Fibroblast of lung (primary cell): ENCODE data around the gene GPR42. TPM values are rescaled to one million over a fixed set of nuclear protein-coding genes. Genes with fewer than 3 reads are reported as not detected.

Source experiments
- DNase-seq, 2 donors: peaks; one replicate each; pipeline versions ENCODE4 v3.0.0 to v3.0.0-alpha.2; 2010; ENCODE audit warnings: low read depth in 2 of 2
- H2AFZ ChIP-seq: 2 replicates; pipeline ENCODE4 v1.5.1; 2012; ENCODE audit warnings: low read length, control low read depth, inconsistent platforms
- H3K27ac ChIP-seq: 2 replicates; pipeline ENCODE4 v1.5.1; 2011; ENCODE audit warnings: low read length, control low read depth; ENCODE audit not compliant: insufficient read depth
- H3K27me3 ChIP-seq: 2 replicates; pipeline ENCODE4 v1.5.1; 2011; ENCODE audit warnings: mild to moderate bottlenecking, low read length; ENCODE audit not compliant: control insufficient read depth, insufficient read depth
- H3K36me3 ChIP-seq: 2 replicates; pipeline ENCODE4 v1.5.1; 2011; ENCODE audit warnings: low read length; ENCODE audit not compliant: control insufficient read depth, insufficient read depth
- H3K4me1 ChIP-seq: 2 replicates; pipeline ENCODE4 v1.5.1; 2011; ENCODE audit warnings: low read length; ENCODE audit not compliant: control insufficient read depth, insufficient read depth; ENCODE audit errors: extremely low read depth
- H3K4me2 ChIP-seq: 2 replicates; pipeline ENCODE4 v1.5.1; 2011; ENCODE audit warnings: low read length, control low read depth; ENCODE audit not compliant: insufficient read depth; ENCODE audit errors: extremely low read depth
- H3K4me3 ChIP-seq, 4 experiments: fragments of 200-600 bp in 1 of 4; sonication (generic) in 1 of 4; replicated peaks in 1 of 4; 2 replicates each; pipeline ENCODE4 v1.5.1; 2011 to 2016; ENCODE audit warnings: low read length in 4 of 4, low read depth in 3 of 4, mild to moderate bottlenecking in 3 of 4, control low read depth in 2 of 4, inconsistent platforms in 1 of 4, mixed read lengths in 1 of 4; ENCODE audit not compliant: insufficient read depth in 1 of 4; ENCODE audit errors: control extremely low read depth in 1 of 4
- H3K79me2 ChIP-seq: 2 replicates; pipeline ENCODE4 v1.5.1; 2012; ENCODE audit warnings: mild to moderate bottlenecking, low read length, inconsistent platforms; ENCODE audit not compliant: control insufficient read depth, insufficient read depth
- H3K9ac ChIP-seq: 2 replicates; pipeline ENCODE4 v1.5.1; 2011; ENCODE audit warnings: mild to moderate bottlenecking, low read length, control low read depth; ENCODE audit not compliant: insufficient read depth
- H3K9me3 ChIP-seq: 2 replicates; pipeline ENCODE4 v1.5.1; 2012; ENCODE audit warnings: low read depth, low read length; ENCODE audit not compliant: control insufficient read depth, insufficient read depth
- H4K20me1 ChIP-seq: 2 replicates; pipeline ENCODE4 v1.5.1; 2011; ENCODE audit warnings: low read length; ENCODE audit not compliant: control insufficient read depth, insufficient read depth; ENCODE audit errors: extremely low read depth
- CTCF ChIP-seq, 2 donors: IDR thresholded peaks in 1 of 2; conservative IDR thresholded peaks in 1 of 2; 1 replicate in 1 of 2; 2 replicates in 1 of 2; pipeline ENCODE4 v1.5.1; 2011 to 2012; ENCODE audit warnings: low read length in 2 of 2, control low read depth in 1 of 2, inconsistent platforms in 1 of 2, low read depth in 1 of 2, mild to moderate bottlenecking in 1 of 2
- EZH2 ChIP-seq: IDR thresholded peaks from 2 replicates; pipeline ENCODE4 v1.5.1; 2012; ENCODE audit warnings: low read length, control low read depth, mild to moderate bottlenecking; ENCODE audit errors: missing control alignments
- polyA plus RNA-seq, 2 donors: library from polyadenylated mRNA; depleted of rRNA in 1 of 2; stranded (reverse) in 1 of 2; unstranded in 1 of 2; fragments of >200 nt; gene quantifications; 2 replicates each; pipeline ENCODE4 v1.2.1, GENCODE V29; 2011 to 2012; ENCODE audit warnings: missing spikeins in 1 of 2
- total RNA-seq: library from RNA; depleted of rRNA; stranded (reverse); fragments of >200 nt; gene quantifications from 2 replicates; pipeline ENCODE4 v1.2.1, GENCODE V29; 2014

Gene GPR42
- total and polyA plus RNA-seq, 2 donors (not counting 1 experiment from before 2014, with no cell fraction given): not detected

- H3K9me3 ChIP-seq: no peaks in the 10 kb centered on the region
- no peak for DNase-seq
- no peak overlapping the region for H3K4me2 ChIP-seq
- H3K36me3 ChIP-seq: no peaks in the 10 kb centered on the region
- H4K20me1 ChIP-seq: no peaks in the 10 kb centered on the region
- H3K27ac ChIP-seq: no peak overlapping the region
- no peak overlapping the region for H2AFZ ChIP-seq
- no peak overlapping the region for H3K4me3 ChIP-seq
- H3K79me2 ChIP-seq: no peaks in the 10 kb centered on the region
- TF ChIP-seq CTCF (conservative IDR thresholded peaks at IDR 0.05 in 1 of 2, IDR thresholded peaks at IDR 0.05 in 1 of 2; ENCODE audit: low read depth in 1 of 2, low read length in 2 of 2) (no peak), EZH2 (no peak)
- no peak overlapping the region for H3K9ac ChIP-seq
- H3K27me3 ChIP-seq: no peaks in the 10 kb centered on the region
- H3K4me1 ChIP-seq: no peaks in the 10 kb centered on the region
These were observed 38.3 kb downstream of the GPR42 start for GRCh38 chr19:35409191-35409590.

GRCh38 chr19:35410487-35410886 is 39.6 kb downstream of the GPR42 start:
- Histone ChIP-seq H3K4me3 (no peak overlapping the region), H4K20me1 (no peaks in the 10 kb centered on the region), H3K4me2 (no peak overlapping the region), H3K4me1 (no peaks in the 10 kb centered on the region), H3K27me3 (no peaks in the 10 kb centered on the region), H3K9me3 (no peaks in the 10 kb centered on the region), H3K27ac (no peak overlapping the region), H3K79me2 (no peaks in the 10 kb centered on the region), H3K36me3 (no peaks in the 10 kb centered on the region), H3K9ac (no peak overlapping the region), H2AFZ (no peak overlapping the region)
- no peak for TF ChIP-seq CTCF (conservative IDR thresholded peaks at IDR 0.05 in 1 of 2, IDR thresholded peaks at IDR 0.05 in 1 of 2; ENCODE audit: low read depth in 1 of 2, low read length in 2 of 2)
- no peak for TF ChIP-seq EZH2
- DNase-seq: no peak

DNA sequence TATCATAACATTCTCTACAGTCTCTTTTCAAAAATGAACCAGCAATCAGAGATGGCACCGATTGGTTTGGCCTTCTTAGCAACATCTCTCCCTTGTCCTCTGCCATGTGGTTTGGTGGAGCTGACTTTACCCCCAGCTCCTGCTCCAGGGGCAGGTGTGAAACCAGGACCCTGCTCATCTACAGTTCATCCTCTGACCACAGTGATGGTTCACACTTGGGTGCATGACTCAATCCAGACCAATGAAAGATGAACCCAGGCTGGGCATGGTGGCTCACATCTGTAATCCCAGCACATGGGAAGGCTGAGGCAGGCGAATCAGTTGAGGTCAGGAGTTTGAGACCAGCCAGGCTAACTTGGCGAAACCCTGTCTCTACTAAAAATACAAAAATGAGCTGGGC is 43.6 kb downstream of the GPR42 start:
- Histone ChIP-seq H3K36me3 (no peaks in the 10 kb centered on the region), H3K27ac (no peak overlapping the region), H3K4me1 (no peaks in the 10 kb centered on the region), H4K20me1 (no peaks in the 10 kb centered on the region), H2AFZ (no peak overlapping the region), H3K27me3 (peaks cover 5% of the 10 kb centered on the region), H3K4me3 (no peak overlapping the region), H3K9me3 (no peaks in the 10 kb centered on the region), H3K4me2 (no peak overlapping the region), H3K79me2 (no peaks in the 10 kb centered on the region), H3K9ac (no peak overlapping the region)
- no peak for TF ChIP-seq EZH2
- no peak for TF ChIP-seq CTCF (conservative IDR thresholded peaks at IDR 0.05 in 1 of 2, IDR thresholded peaks at IDR 0.05 in 1 of 2; ENCODE audit: low read depth in 1 of 2, low read length in 2 of 2)
- DNase-seq: no peak
